K562 (cell line): ENCODE measurements around the gene LMO7.

Experiments
- ETV6 ChIP-seq, 3 experiments: fragments of 150-350 bp in 1 of 3; sonication (generic) in 1 of 3; formaldehyde crosslinking in 1 of 3; IDR thresholded peaks; 2 replicates each; pipeline versions ENCODE4 v1.6.1 to v1.8.0; 2014 to 2022; ENCODE audit warnings: borderline replicate concordance in 2 of 3, low read depth in 2 of 3, antibody characterized with exemption in 1 of 3, low read length in 1 of 3, mild to moderate bottlenecking in 1 of 3, missing genetic modification reagents in 1 of 3
- JUNB ChIP-seq: fragments of 450-650 bp; formaldehyde crosslinking; conservative IDR thresholded peaks from 2 replicates; pipeline ENCODE4 v1.4.0; 2020; ENCODE audit warnings: mild to moderate bottlenecking
- TOE1 ChIP-seq, 2 experiments: fragments of 450-650 bp in 1 of 2; sonication (generic) in 1 of 2; formaldehyde crosslinking in 1 of 2; IDR thresholded peaks; 2 replicates each; pipeline versions ENCODE4 v1.7.1 to v1.8.0; 2016 to 2022; ENCODE audit warnings: borderline replicate concordance in 2 of 2, mild to moderate bottlenecking in 2 of 2, antibody characterized with exemption in 1 of 2, inconsistent platforms in 1 of 2, low read depth in 1 of 2, missing genetic modification reagents in 1 of 2, moderate library complexity in 1 of 2
- YY1 ChIP-seq, 3 experiments: IDR thresholded peaks; 2 replicates each; pipeline ENCODE4 v1.6.1; 2011; ENCODE audit warnings: low read length in 2 of 3, mild to moderate bottlenecking in 2 of 3, moderate library complexity in 2 of 3, borderline replicate concordance in 1 of 3, control low read depth in 1 of 3, low read depth in 1 of 3; ENCODE audit not compliant: insufficient read depth in 3 of 3, insufficient replicate concordance in 2 of 3, control insufficient read depth in 1 of 3, insufficient read length in 1 of 3; ENCODE audit errors: extremely low read depth in 1 of 3
- ZNF408 ChIP-seq: fragments of 250-450 bp; sonication (Bioruptor Pico); IDR thresholded peaks from 2 replicates; pipeline ENCODE4 v1.4.0; 2020; ENCODE audit warnings: low read depth, mild to moderate bottlenecking, moderate library complexity
- ZNF561 ChIP-seq: fragments of 450-650 bp; formaldehyde crosslinking; conservative IDR thresholded peaks from 2 replicates; pipeline ENCODE4 v1.4.0; 2020; ENCODE audit warnings: mild to moderate bottlenecking, moderate library complexity
- TF ChIP-seq, protein P1 (sequence below), 3 experiments: IDR thresholded peaks in 2 of 3; conservative IDR thresholded peaks in 1 of 3; 2 replicates each; pipeline ENCODE4 v1.5.1; 2011 to 2012; ENCODE audit warnings: low read length in 3 of 3, mild to moderate bottlenecking in 3 of 3, control low read depth in 2 of 3, improper control_type of control experiment in 1 of 3, inconsistent platforms in 1 of 3, low read depth in 1 of 3, mixed read lengths in 1 of 3, moderate library complexity in 1 of 3; ENCODE audit not compliant: insufficient read depth in 2 of 3

DNA sequence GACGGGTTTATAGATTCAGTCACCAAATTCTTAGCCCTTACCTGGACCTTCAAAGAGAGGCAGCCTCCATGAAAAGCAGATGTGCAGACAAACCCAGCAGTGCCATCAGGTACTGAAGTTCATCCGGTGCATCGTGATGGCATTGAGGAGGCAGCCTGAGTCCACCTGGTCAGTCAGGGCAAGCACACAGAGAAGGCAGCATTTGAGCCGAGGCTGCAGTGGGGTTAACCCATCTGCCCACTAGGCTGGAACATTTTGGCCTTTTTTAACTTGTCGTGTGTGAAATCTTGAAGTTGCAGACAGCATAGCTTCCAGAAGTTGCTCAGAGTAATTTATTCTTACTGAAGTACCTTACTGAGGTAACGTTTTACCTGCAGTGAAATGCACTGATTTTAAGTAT is 4.9 kb downstream of the LMO7 start:
- TF ChIP-seq, protein P1, sequence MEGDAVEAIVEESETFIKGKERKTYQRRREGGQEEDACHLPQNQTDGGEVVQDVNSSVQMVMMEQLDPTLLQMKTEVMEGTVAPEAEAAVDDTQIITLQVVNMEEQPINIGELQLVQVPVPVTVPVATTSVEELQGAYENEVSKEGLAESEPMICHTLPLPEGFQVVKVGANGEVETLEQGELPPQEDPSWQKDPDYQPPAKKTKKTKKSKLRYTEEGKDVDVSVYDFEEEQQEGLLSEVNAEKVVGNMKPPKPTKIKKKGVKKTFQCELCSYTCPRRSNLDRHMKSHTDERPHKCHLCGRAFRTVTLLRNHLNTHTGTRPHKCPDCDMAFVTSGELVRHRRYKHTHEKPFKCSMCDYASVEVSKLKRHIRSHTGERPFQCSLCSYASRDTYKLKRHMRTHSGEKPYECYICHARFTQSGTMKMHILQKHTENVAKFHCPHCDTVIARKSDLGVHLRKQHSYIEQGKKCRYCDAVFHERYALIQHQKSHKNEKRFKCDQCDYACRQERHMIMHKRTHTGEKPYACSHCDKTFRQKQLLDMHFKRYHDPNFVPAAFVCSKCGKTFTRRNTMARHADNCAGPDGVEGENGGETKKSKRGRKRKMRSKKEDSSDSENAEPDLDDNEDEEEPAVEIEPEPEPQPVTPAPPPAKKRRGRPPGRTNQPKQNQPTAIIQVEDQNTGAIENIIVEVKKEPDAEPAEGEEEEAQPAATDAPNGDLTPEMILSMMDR (IDR thresholded peaks at IDR 0.05 in 2 of 3, conservative IDR thresholded peaks at IDR 0.05 in 1 of 3; ENCODE audit: insufficient read depth in 2 of 3, low read depth in 1 of 3, low read length in 3 of 3): no peak
- no peak for TF ChIP-seq ZNF561
- TF ChIP-seq ETV6 (IDR thresholded peaks at IDR 0.05; ENCODE audit: borderline replicate concordance in 1 of 2, low read depth in 2 of 2, low read length in 1 of 2): no peak
- TF ChIP-seq ETV6 (CRISPR knock-in tag; IDR thresholded peaks at IDR 0.05; ENCODE audit: borderline replicate concordance): no peak
- no peak for TF ChIP-seq ZNF408
- TF ChIP-seq JUNB (CRISPR knock-in tag): no peak
- no peak for TF ChIP-seq TOE1 (IDR thresholded peaks at IDR 0.05; ENCODE audit: borderline replicate concordance)
- TF ChIP-seq TOE1 (CRISPR knock-in tag; IDR thresholded peaks at IDR 0.05; ENCODE audit: borderline replicate concordance, low read depth): no peak
- TF ChIP-seq YY1 (IDR thresholded peaks at IDR 0.05; ENCODE audit: borderline replicate concordance in 1 of 3, control insufficient read depth in 1 of 3, extremely low read depth in 1 of 3, insufficient read depth in 3 of 3, insufficient read length in 1 of 3, insufficient replicate concordance in 2 of 3, low read depth in 1 of 3, low read length in 2 of 3): no peak
